SK-N-SH (cell line): Measurements from ENCODE around the gene TEAD1. TPM values are rescaled to one million over a fixed set of nuclear protein-coding genes. Genes with fewer than 3 reads are reported as not detected.

Experiments used
- CTCF ChIA-PET: fragments of 300-600, 350-600 bp; formaldehyde crosslinking; extraction: SDS; loops from one replicate; lab custom pipeline; 2021; lab: Yijun Ruan, JAX
- POLR2A ChIA-PET: fragments of 350-600 bp; sonication (Branson Sonifier 250); formaldehyde crosslinking; extraction: SDS; loops from one replicate; lab custom pipeline; 2020; ENCODE audit warnings: antibody characterized with exemption, inconsistent platforms; lab: Yijun Ruan, JAX
- DNase-seq: peaks from one replicate; pipeline ENCODE4 v3.0.0; 2012
- H2AFZ ChIP-seq: fragments of 200-600 bp; sonication (generic); 2 replicates; pipeline ENCODE4 v1.8.1; 2016; ENCODE audit warnings: antibody characterized with exemption, mild to moderate bottlenecking, low read depth
- H3F3A ChIP-seq: fragments of 200-600 bp; sonication (generic); replicated peaks from 2 replicates; pipeline ENCODE3; 2016; ENCODE audit warnings: antibody characterized with exemption, mild to moderate bottlenecking; ENCODE audit not compliant: insufficient read depth
- H3K27ac ChIP-seq, 2 experiments: fragments of 200-500 bp in 1 of 2; fragments of 200-600 bp in 1 of 2; sonication (Bioruptor generic) in 1 of 2; sonication (generic), shearing (Covaris generic) in 1 of 2; 2 replicates each; pipeline versions ENCODE4 v1.5.1 to v1.6.1; 2014 to 2016; ENCODE audit warnings: low read depth in 2 of 2, inconsistent platforms in 1 of 2, low read length in 1 of 2, mild to moderate bottlenecking in 1 of 2, mixed read lengths in 1 of 2
- H3K27me3 ChIP-seq: fragments of 200-600 bp; sonication (generic), shearing (Covaris generic); 2 replicates; pipeline ENCODE4 v1.6.1; 2016; ENCODE audit warnings: mixed run types; ENCODE audit not compliant: insufficient read depth
- H3K36me3 ChIP-seq, 2 experiments: fragments of 200-500 bp in 1 of 2; fragments of 200-600 bp in 1 of 2; sonication (Bioruptor generic) in 1 of 2; sonication (generic) in 1 of 2; replicated peaks in 1 of 2; 2 replicates each; pipeline versions ENCODE3 to v1.5.1; 2014 to 2016; ENCODE audit warnings: low read length in 1 of 2, mild to moderate bottlenecking in 1 of 2; ENCODE audit not compliant: insufficient read depth in 2 of 2, control insufficient read depth in 1 of 2
- H3K4me1 ChIP-seq, 2 experiments: fragments of 200-500 bp in 1 of 2; fragments of 200-600 bp in 1 of 2; sonication (Bioruptor generic) in 1 of 2; sonication (generic), shearing (Covaris generic) in 1 of 2; 2 replicates each; pipeline versions ENCODE4 v1.5.1 to v1.6.1; 2014 to 2016; ENCODE audit warnings: low read depth in 1 of 2, low read length in 1 of 2, mixed run types in 1 of 2; ENCODE audit not compliant: insufficient read depth in 2 of 2, control insufficient read depth in 1 of 2
- H3K4me2 ChIP-seq: fragments of 200-600 bp; sonication (generic), shearing (Covaris generic); 2 replicates; pipeline ENCODE4 v1.6.1; 2017; ENCODE audit warnings: mixed run types
- H3K4me3 ChIP-seq, 2 experiments: fragments of 200-500 bp in 1 of 2; fragments of 200-600 bp in 1 of 2; sonication (Bioruptor generic) in 1 of 2; sonication (generic), shearing (Covaris generic) in 1 of 2; 2 replicates each; pipeline versions ENCODE4 v1.5.1 to v1.8.1; 2014 to 2016; ENCODE audit warnings: low read depth in 2 of 2, inconsistent platforms in 1 of 2, low read length in 1 of 2, mild to moderate bottlenecking in 1 of 2, mixed read lengths in 1 of 2, moderate library complexity in 1 of 2
- H3K79me2 ChIP-seq: fragments of 200-600 bp; sonication (generic); 2 replicates; pipeline ENCODE4 v1.8.1; 2017; ENCODE audit warnings: mild to moderate bottlenecking; ENCODE audit not compliant: insufficient read depth
- H3K9ac ChIP-seq: fragments of 200-600 bp; sonication (generic); 2 replicates; pipeline ENCODE4 v1.6.1; 2017; ENCODE audit warnings: mixed run types
- H3K9me2 ChIP-seq: fragments of 200-600 bp; sonication (generic); 2 replicates; pipeline ENCODE4 v1.6.1; 2017; ENCODE audit warnings: mixed run types
- H3K9me3 ChIP-seq: fragments of 200-600 bp; sonication (generic); 2 replicates; pipeline ENCODE4 v1.6.1; 2017; ENCODE audit warnings: mixed run types, mild to moderate bottlenecking, moderate library complexity
- H4K20me1 ChIP-seq: fragments of 200-600 bp; sonication (generic); 2 replicates; pipeline ENCODE4 v1.6.1; 2017; ENCODE audit warnings: mild to moderate bottlenecking, mixed run types; ENCODE audit not compliant: insufficient read depth
- CTCF ChIP-seq: fragments of 200-600 bp; sonication (generic); IDR thresholded peaks from 2 replicates; pipeline ENCODE4 v1.6.1; 2017; ENCODE audit warnings: antibody characterized with exemption, mild to moderate bottlenecking, moderate library complexity
- ELF1 ChIP-seq: IDR thresholded peaks from 2 replicates; pipeline ENCODE4 v1.4.0; 2012
- EZH2phosphoT487 ChIP-seq: fragments of 200-600 bp; sonication (generic); IDR thresholded peaks from 2 replicates; pipeline ENCODE4 v1.6.1; 2017; ENCODE audit warnings: low read depth, mixed run types, mild to moderate bottlenecking, antibody characterized with exemption, moderate library complexity, borderline replicate concordance
- FOXJ3 ChIP-seq: sonication (generic); formaldehyde crosslinking; IDR thresholded peaks from 2 replicates; pipeline ENCODE4 v1.5.1; 2020; ENCODE audit warnings: mild to moderate bottlenecking, missing genetic modification reagents
- GABPA ChIP-seq: IDR thresholded peaks from 2 replicates; pipeline ENCODE4 v1.4.0; 2012; ENCODE audit warnings: low read depth, mild to moderate bottlenecking
- GATA2 ChIP-seq: sonication (generic); formaldehyde crosslinking; IDR thresholded peaks from 2 replicates; pipeline ENCODE4 v1.5.0; 2020; ENCODE audit warnings: mild to moderate bottlenecking, missing genetic modification reagents
- MEF2A ChIP-seq: IDR thresholded peaks from 2 replicates; pipeline ENCODE4 v1.4.0; 2012; ENCODE audit warnings: low read depth, borderline replicate concordance
- MXI1 ChIP-seq: IDR thresholded peaks from 2 replicates; pipeline ENCODE4 v1.6.1; 2012; ENCODE audit warnings: mild to moderate bottlenecking, low read depth, low read length, improper control_type of control experiment
- NFIC ChIP-seq: IDR thresholded peaks from 2 replicates; pipeline ENCODE4 v1.4.0; 2012; ENCODE audit warnings: borderline replicate concordance
- RCOR1 ChIP-seq: fragments of 150-350 bp; IDR thresholded peaks from 2 replicates; pipeline ENCODE4 v1.6.1; 2017; ENCODE audit warnings: antibody characterized with exemption, low read length
- REST ChIP-seq: IDR thresholded peaks from 2 replicates; pipeline ENCODE4 v1.6.1; 2012; ENCODE audit warnings: mild to moderate bottlenecking, low read depth, low read length, moderate library complexity
- TCF12 ChIP-seq: IDR thresholded peaks from 2 replicates; pipeline ENCODE4 v1.4.0; 2012
- TEAD4 ChIP-seq: IDR thresholded peaks from 2 replicates; pipeline ENCODE4 v1.4.0; 2012; ENCODE audit warnings: mild to moderate bottlenecking, borderline replicate concordance; ENCODE audit not compliant: insufficient read depth
- USF1 ChIP-seq: IDR thresholded peaks from 2 replicates; pipeline ENCODE4 v1.4.0; 2012; ENCODE audit warnings: low read depth, borderline replicate concordance
- USF2 ChIP-seq: fragments of 150-350 bp; IDR thresholded peaks from 2 replicates; pipeline ENCODE4 v1.6.1; 2017; ENCODE audit warnings: antibody characterized with exemption, low read length, low read depth, borderline replicate concordance
- WGBS: methylation state at CpG from one replicate; pipeline ENCODE4 v1.1.6; 2017; ENCODE audit warnings: low lambda C conversion rate; 5-methylcytosine and 5-hydroxymethylcytosine counted together
- polyA plus RNA-seq, 3 experiments: library from polyadenylated mRNA; depleted of rRNA; stranded (reverse); fragments of >200 nt; gene quantifications; 2 replicates each; pipeline ENCODE4 v1.2.3, GENCODE V29; 2012

The TEAD1 gene
- polyA plus RNA-seq, 1 of the 3 experiments (the other 2 are of a cell fraction): 31.2 TPM

GRCh38 chr11:12918667-12919066 is 244.4 kb downstream of the TEAD1 start (continued):
- TF ChIP-seq TEAD4: no peak

GRCh38 chr11:12922418-12922817 is 248.2 kb downstream of the TEAD1 start:
- CTCF ChIA-PET: interaction anchor here (1.2 to 2.0 kb wide), 3 partner anchors 8 to 634 kb away, joined by 3 to 8 read pairs (median 4); no protein-coding TSS in a partner anchor
- no peak for DNase-seq
- no peaks in the 10 kb centered on the region for H3K27me3 ChIP-seq
- no peak overlapping the region for H3K4me2 ChIP-seq
- peaks cover 30 to 46% of the 10 kb centered on the region in 2 experiments for H3K36me3 ChIP-seq
- no peak overlapping the region for H2AFZ ChIP-seq
- H3K4me3 ChIP-seq: no peak overlapping the region
- POLR2A ChIA-PET: no interaction called here
- peaks cover 10% of the 10 kb centered on the region for H4K20me1 ChIP-seq
- TF ChIP-seq TEAD4 (no peak), MEF2A (no peak), NFIC (no peak), ELF1 (no peak), CTCF (no peak), GABPA (no peak), GATA2 (CRISPR knock-in tag) (no peak), TCF12 (no peak)
- H3K27ac ChIP-seq: no peak overlapping the region
- no peak overlapping the region for H3K9ac ChIP-seq
- no peaks in the 10 kb centered on the region; a peak in 1 of 4 replicates for H3K4me1 ChIP-seq
- peaks cover 6% of the 10 kb centered on the region for H3F3A ChIP-seq
- peaks cover 31% of the 10 kb centered on the region; the same call in 1 of the 2 replicates for H3K79me2 ChIP-seq
- H3K9me3 ChIP-seq: no peaks in the 10 kb centered on the region
- 94% methylated on average over 7 of the region's 7 CpGs for WGBS
- H3K9me2 ChIP-seq: no peaks in the 10 kb centered on the region

GRCh38 chr11:12922980-12923507 is 248.8 kb downstream of the TEAD1 start:
- CTCF ChIA-PET: interaction anchor here (1.1 to 2.0 kb wide), 3 partner anchors 9 to 634 kb away, joined by 3 to 8 read pairs (median 3); no protein-coding TSS in a partner anchor
- no peak overlapping the region for H3K27ac ChIP-seq

More at GRCh38 chr11:12922980-12923507, 248.8 kb downstream of the TEAD1 start:
- TF ChIP-seq FOXJ3 (CRISPR knock-in tag) (no peak), MXI1 (no peak), RCOR1 (no peak), USF2 (no peak), EZH2phosphoT487 (no peak), NFIC (no peak), REST (no peak), MEF2A (no peak), USF1 (no peak)
- POLR2A ChIA-PET: no interaction called here
- DNase-seq: no peak
- no peaks in the 10 kb centered on the region for H3K9me2 ChIP-seq
- peaks cover 10% of the 10 kb centered on the region for H4K20me1 ChIP-seq
- H3K9me3 ChIP-seq: no peaks in the 10 kb centered on the region
- H3K27me3 ChIP-seq: no peaks in the 10 kb centered on the region
- no peak overlapping the region for H2AFZ ChIP-seq
- no peak overlapping the region for H3K9ac ChIP-seq
- H3K4me3 ChIP-seq: no peak overlapping the region
- H3K4me1 ChIP-seq: no peaks in the 10 kb centered on the region; a peak in 1 of 4 replicates
- peaks cover 11% of the 10 kb centered on the region for H3F3A ChIP-seq
- H3K4me2 ChIP-seq: no peak overlapping the region
- H3K36me3 ChIP-seq: peaks cover 34 to 46% of the 10 kb centered on the region in 2 experiments
- peaks cover 31% of the 10 kb centered on the region for H3K79me2 ChIP-seq
- 95% methylated on average over 12 of the region's 12 CpGs for WGBS
